LNCAP (cell line): ENCODE data around the gene SYNM.

ENCODE experiments used
- TF ChIP-seq, protein P1 (sequence below): fragments of 450-650 bp; IDR thresholded peaks from 2 replicates; pipeline ENCODE4 v1.5.1; 2017; ENCODE audit warnings: mild to moderate bottlenecking

Gene SYNM

GRCh38 chr15:99125061-99125891 is 20.4 kb downstream of the SYNM start:
- TF ChIP-seq, protein P1, sequence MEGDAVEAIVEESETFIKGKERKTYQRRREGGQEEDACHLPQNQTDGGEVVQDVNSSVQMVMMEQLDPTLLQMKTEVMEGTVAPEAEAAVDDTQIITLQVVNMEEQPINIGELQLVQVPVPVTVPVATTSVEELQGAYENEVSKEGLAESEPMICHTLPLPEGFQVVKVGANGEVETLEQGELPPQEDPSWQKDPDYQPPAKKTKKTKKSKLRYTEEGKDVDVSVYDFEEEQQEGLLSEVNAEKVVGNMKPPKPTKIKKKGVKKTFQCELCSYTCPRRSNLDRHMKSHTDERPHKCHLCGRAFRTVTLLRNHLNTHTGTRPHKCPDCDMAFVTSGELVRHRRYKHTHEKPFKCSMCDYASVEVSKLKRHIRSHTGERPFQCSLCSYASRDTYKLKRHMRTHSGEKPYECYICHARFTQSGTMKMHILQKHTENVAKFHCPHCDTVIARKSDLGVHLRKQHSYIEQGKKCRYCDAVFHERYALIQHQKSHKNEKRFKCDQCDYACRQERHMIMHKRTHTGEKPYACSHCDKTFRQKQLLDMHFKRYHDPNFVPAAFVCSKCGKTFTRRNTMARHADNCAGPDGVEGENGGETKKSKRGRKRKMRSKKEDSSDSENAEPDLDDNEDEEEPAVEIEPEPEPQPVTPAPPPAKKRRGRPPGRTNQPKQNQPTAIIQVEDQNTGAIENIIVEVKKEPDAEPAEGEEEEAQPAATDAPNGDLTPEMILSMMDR, result no peak

GRCh38 chr15:99126131-99126588 is 21.3 kb downstream of the SYNM start:
- TF ChIP-seq, protein P1, result no peak

DNA sequence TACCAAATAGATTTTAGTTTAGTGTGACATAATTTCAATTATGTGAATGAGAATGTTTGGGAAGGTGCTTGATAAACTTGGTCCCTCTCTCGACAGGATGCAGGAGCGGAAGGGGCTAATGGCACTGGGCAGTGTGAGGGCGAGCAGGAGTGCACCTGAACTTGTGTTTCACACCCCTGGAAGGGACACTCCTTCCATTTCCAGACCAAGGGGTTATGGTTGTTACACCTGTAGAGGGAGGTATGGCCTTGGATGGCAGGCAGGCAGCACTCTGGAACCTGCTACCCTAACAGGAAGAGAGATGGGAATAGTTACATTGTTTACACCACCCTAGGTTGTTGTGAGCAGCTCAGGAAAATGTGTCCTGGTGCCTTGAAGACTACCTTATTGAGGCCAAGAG is 22.1 kb downstream of the SYNM start:
- TF ChIP-seq, protein P1, result no peak

DNA sequence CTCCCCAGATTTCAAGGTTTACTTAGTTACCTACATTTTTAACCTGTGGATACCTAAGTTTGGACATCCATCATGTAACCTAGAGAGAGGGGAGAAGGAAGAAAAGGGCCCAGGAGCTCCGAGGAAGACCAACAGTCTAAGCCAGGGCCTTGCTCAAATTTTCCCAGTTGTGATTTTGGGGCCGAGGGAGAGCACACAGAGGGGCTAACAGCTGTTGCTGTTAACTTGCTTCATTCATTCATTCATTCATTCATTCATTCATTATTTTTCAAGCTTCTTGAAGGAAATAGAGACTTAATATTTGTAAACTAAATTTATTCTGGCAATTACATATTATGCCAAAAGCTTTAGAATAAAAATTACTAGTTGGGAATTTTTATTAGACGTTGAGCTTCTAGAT is 22.9 kb downstream of the SYNM start:
- TF ChIP-seq, protein P1, result no peak

DNA sequence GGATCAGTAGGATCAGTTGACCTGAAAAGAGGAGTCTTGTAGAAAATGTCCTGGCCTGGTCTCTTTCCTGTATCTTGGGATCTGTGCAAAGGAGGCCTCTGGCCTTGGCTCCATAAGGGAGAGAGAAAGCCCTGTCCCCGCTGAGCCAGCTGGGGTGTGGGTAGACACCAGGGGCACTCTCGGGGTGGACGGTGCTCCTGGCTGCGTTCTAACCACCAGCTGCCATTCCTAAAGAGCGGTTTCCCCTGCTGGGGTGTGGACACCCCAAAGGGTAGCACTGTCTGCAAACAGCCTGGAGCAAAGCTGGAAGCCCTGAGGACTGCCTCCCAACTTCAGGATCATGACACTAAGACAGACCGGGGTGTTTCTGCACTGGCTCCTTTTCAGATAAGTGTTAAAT is 23.5 kb downstream of the SYNM start:
- TF ChIP-seq, protein P1, result no peak

- TF ChIP-seq, protein P1, result no peak
Observed at GRCh38 chr15:99129644-99130043, 24.8 kb downstream of the SYNM start.

DNA sequence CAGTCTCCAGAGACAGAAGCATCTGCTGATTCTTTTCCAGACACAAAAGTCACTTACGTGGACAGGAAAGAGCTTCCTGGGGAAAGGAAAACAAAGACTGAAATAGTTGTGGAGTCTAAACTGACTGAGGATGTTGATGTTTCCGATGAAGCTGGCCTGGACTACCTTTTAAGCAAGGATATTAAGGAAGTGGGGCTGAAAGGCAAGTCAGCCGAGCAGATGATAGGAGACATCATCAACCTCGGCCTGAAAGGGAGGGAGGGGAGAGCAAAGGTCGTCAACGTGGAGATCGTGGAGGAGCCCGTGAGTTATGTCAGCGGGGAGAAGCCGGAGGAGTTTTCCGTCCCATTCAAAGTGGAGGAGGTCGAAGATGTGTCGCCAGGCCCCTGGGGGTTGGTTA is 25.4 kb downstream of the SYNM start:
- TF ChIP-seq, protein P1, result no peak
